ENCODE results near the gene C1orf198. TPM values are rescaled to one million over a fixed set of nuclear protein-coding genes. Genes with fewer than 3 reads are reported as not detected.

Gene C1orf198
- polyA plus RNA-seq, 1 of the 3 experiments (the other 2 are of a cell fraction) = 12.3 TPM

DNA sequence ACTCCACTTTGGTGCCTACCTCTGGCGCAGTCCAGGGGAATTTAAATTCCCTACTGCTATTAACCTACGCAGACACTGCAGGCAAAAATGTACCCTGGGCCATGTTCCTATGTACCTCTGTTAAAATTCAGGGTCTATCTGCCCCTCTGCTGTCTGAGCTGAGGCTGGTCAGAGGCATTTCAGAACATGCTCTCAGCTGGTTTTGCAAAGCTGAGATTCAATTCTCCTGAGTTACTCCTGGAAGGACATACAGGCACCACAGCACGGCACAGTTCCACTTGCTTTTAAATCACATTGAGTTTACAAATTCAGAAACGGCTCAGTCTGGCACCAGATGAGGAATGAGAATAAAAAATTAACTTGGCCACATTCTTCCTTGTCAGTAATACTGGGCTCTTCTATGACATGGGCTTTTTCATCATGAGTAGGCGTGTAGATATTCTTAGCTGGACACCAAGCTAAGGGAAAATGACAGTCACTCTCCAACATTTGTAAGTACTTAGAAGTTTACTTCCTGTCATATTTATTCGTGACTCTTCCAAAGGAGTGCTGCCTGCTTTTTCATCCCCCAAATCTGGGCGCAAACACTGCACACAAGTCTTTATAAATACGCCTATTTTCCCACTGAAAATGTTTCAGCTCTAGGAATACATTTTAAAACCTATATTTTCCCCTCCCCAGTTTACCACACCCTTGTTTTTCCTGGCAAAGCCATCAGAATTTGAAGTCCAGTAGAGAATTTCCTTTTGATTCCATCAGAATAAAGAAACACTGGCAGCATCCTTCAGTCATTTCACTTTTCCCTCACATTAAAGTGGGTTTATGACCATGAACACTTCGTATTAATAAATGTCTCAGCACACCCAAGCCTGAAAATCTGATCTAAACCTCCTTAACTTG is 1.9 kb downstream of the C1orf198 start:
- Histone ChIP-seq H3K4me1 (ENCODE audit: control insufficient read depth in 1 of 2, insufficient read depth in 2 of 2, low read depth in 1 of 2, low read length in 1 of 2) (peaks cover 21 to 22% of the 10 kb centered on the region in 2 experiments), H3K27ac (ENCODE audit: low read depth in 2 of 2, low read length in 1 of 2) (peak overlapping the region; percentile 28 to 34; a peak in 2 of 4 replicates), H3K9me3 (no peaks in the 10 kb centered on the region), H3K79me2 (ENCODE audit: insufficient read depth) (peaks cover 62% of the 10 kb centered on the region), H3K9ac (peak overlapping the region; percentile 81; the same call in 1 of the 2 replicates), H2AFZ (ENCODE audit: low read depth) (no peak overlapping the region), H4K20me1 (ENCODE audit: insufficient read depth) (peaks cover 13% of the 10 kb centered on the region), H3K9me2 (no peaks in the 10 kb centered on the region), H3K4me3 (ENCODE audit: low read depth in 2 of 2, low read length in 1 of 2) (peak overlapping the region; percentile 66 to 91; a peak in 3 of 4 replicates), H3F3A (replicated peaks; ENCODE audit: insufficient read depth) (peaks cover 13% of the 10 kb centered on the region), H3K36me3 (replicated peaks in 1 of 2; ENCODE audit: control insufficient read depth in 1 of 2, insufficient read depth in 2 of 2, low read length in 1 of 2) (peaks cover 0 to 14% of the 10 kb centered on the region in 2 experiments), H3K4me2 (peak overlapping the region; percentile 96), H3K27me3 (ENCODE audit: insufficient read depth) (no peaks in the 10 kb centered on the region)
- TF ChIP-seq RAD21 (IDR thresholded peaks at IDR 0.05; ENCODE audit: low read length) (no peak), JUND (IDR thresholded peaks at IDR 0.05) (no peak), NRF1 (IDR thresholded peaks at IDR 0.05; ENCODE audit: low read depth, low read length) (no peak), EP300 (IDR thresholded peaks at IDR 0.05; ENCODE audit: borderline replicate concordance in 1 of 2, low read depth in 1 of 2, low read length in 1 of 2) (no peak), TCF12 (IDR thresholded peaks at IDR 0.05) (no peak), FOXJ3 (CRISPR knock-in tag; IDR thresholded peaks at IDR 0.05) (no peak)
- TF ChIP-seq, protein P1, sequence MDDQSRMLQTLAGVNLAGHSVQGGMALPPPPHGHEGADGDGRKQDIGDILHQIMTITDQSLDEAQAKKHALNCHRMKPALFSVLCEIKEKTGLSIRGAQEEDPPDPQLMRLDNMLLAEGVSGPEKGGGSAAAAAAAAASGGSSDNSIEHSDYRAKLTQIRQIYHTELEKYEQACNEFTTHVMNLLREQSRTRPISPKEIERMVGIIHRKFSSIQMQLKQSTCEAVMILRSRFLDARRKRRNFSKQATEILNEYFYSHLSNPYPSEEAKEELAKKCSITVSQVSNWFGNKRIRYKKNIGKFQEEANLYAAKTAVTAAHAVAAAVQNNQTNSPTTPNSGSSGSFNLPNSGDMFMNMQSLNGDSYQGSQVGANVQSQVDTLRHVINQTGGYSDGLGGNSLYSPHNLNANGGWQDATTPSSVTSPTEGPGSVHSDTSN (IDR thresholded peaks at IDR 0.05) = no peak
- TF ChIP-seq, protein P2, sequence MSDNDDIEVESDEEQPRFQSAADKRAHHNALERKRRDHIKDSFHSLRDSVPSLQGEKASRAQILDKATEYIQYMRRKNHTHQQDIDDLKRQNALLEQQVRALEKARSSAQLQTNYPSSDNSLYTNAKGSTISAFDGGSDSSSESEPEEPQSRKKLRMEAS (IDR thresholded peaks at IDR 0.05; ENCODE audit: low read depth) = no peak
- ChIA-PET POLR2A (interaction anchor here (0.9 to 1.0 kb wide), 2 partner anchors 18 to 32 kb away, joined by 3 read pairs; no protein-coding TSS in a partner anchor), CTCF (interaction anchor here (0.7 kb wide), 1 partner anchor 344 kb away, joined by 3 read pairs; no protein-coding TSS in a partner anchor)
- DNase-seq = no peak
- WGBS (ENCODE audit: low lambda C conversion rate) = 70% methylated on average over 9 of the region's 9 CpGs

DNA sequence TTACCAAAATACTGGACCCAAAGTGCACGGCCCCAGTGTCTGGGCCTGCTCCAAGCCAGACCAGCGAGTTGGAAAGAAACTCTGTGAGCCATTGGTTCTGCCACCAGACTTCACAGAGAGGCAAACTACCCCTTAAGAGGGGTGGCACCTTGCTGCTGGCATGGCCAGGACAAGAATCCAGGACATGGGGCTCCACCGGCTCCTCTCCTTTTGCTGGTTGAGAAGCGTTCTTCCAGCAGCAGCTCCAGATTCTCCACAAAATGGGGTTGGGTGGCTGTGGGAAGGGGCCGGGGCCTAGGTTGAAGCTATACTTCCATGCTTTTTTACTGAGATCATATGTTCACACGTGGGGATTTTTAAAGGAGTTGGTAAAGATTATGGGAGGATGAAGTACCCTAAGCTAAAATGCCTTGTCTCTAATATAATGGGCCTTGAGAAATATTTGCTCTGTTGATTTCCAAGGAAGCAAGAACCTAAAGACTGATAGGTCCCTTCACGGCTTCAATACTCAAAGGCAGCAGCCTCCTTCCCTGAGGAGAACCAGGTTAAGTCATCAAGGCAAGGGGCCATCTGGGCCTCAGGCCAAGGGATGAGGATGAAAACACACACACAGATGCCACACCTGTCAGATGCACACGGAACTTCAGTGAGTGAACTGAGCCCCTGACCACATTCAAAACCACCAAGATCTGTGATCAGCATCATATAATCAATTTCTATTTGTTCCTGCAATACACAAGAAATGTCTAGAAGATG is 3.1 kb downstream of the C1orf198 start:
- Histone ChIP-seq H4K20me1 (ENCODE audit: insufficient read depth) (peaks cover 16% of the 10 kb centered on the region), H2AFZ (ENCODE audit: low read depth) (no peak overlapping the region), H3F3A (replicated peaks; ENCODE audit: insufficient read depth) (peaks cover 13% of the 10 kb centered on the region), H3K79me2 (ENCODE audit: insufficient read depth) (peaks cover 74% of the 10 kb centered on the region), H3K27me3 (ENCODE audit: insufficient read depth) (no peaks in the 10 kb centered on the region), H3K9ac (no peak overlapping the region), H3K4me2 (peak overlapping the region; percentile 96; the same call in 1 of the 2 replicates), H3K27ac (ENCODE audit: low read depth in 2 of 2, low read length in 1 of 2) (no peak overlapping the region), H3K9me2 (no peaks in the 10 kb centered on the region), H3K9me3 (no peaks in the 10 kb centered on the region), H3K4me1 (ENCODE audit: control insufficient read depth in 1 of 2, insufficient read depth in 2 of 2, low read depth in 1 of 2, low read length in 1 of 2) (peaks cover 21 to 22% of the 10 kb centered on the region in 2 experiments), H3K4me3 (ENCODE audit: low read depth in 2 of 2, low read length in 1 of 2) (no peak overlapping the region), H3K36me3 (replicated peaks in 1 of 2; ENCODE audit: control insufficient read depth in 1 of 2, insufficient read depth in 2 of 2, low read length in 1 of 2) (peaks cover 0 to 17% of the 10 kb centered on the region in 2 experiments)
- 91% methylated on average over 6 of the region's 8 CpGs for WGBS (ENCODE audit: low lambda C conversion rate)
- ChIA-PET POLR2A (no interaction called here), CTCF (no interaction called here)
- no peak for DNase-seq
- TF ChIP-seq, protein P3, sequence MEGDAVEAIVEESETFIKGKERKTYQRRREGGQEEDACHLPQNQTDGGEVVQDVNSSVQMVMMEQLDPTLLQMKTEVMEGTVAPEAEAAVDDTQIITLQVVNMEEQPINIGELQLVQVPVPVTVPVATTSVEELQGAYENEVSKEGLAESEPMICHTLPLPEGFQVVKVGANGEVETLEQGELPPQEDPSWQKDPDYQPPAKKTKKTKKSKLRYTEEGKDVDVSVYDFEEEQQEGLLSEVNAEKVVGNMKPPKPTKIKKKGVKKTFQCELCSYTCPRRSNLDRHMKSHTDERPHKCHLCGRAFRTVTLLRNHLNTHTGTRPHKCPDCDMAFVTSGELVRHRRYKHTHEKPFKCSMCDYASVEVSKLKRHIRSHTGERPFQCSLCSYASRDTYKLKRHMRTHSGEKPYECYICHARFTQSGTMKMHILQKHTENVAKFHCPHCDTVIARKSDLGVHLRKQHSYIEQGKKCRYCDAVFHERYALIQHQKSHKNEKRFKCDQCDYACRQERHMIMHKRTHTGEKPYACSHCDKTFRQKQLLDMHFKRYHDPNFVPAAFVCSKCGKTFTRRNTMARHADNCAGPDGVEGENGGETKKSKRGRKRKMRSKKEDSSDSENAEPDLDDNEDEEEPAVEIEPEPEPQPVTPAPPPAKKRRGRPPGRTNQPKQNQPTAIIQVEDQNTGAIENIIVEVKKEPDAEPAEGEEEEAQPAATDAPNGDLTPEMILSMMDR (IDR thresholded peaks at IDR 0.05) = no peak
- no peak for TF ChIP-seq ELF1 (IDR thresholded peaks at IDR 0.05)
- TF ChIP-seq EZH2phosphoT487 (IDR thresholded peaks at IDR 0.05; ENCODE audit: borderline replicate concordance, low read depth) = no peak
- TF ChIP-seq EP300 (IDR thresholded peaks at IDR 0.05; ENCODE audit: borderline replicate concordance in 1 of 2, low read depth in 1 of 2, low read length in 1 of 2) = no peak
- no peak for TF ChIP-seq FOXJ3 (CRISPR knock-in tag; IDR thresholded peaks at IDR 0.05)
- no peak for TF ChIP-seq SMC3 (IDR thresholded peaks at IDR 0.05; ENCODE audit: low read depth, low read length)
- no peak for TF ChIP-seq POLR2AphosphoS5 (IDR thresholded peaks at IDR 0.05; ENCODE audit: low read depth, low read length)
- TF ChIP-seq NRF1 (IDR thresholded peaks at IDR 0.05; ENCODE audit: low read depth, low read length) = no peak
- TF ChIP-seq, protein P1 (IDR thresholded peaks at IDR 0.05) = no peak
- no peak for TF ChIP-seq TAF1 (IDR thresholded peaks at IDR 0.05; ENCODE audit: borderline replicate concordance, low read depth, low read length)
- TF ChIP-seq YY1 (IDR thresholded peaks at IDR 0.05; ENCODE audit: low read depth) = no peak
- no peak for TF ChIP-seq NFIC (IDR thresholded peaks at IDR 0.05; ENCODE audit: borderline replicate concordance)
- no peak for TF ChIP-seq RXRA (IDR thresholded peaks at IDR 0.05; ENCODE audit: borderline replicate concordance, low read depth)
- TF ChIP-seq, protein P4, sequence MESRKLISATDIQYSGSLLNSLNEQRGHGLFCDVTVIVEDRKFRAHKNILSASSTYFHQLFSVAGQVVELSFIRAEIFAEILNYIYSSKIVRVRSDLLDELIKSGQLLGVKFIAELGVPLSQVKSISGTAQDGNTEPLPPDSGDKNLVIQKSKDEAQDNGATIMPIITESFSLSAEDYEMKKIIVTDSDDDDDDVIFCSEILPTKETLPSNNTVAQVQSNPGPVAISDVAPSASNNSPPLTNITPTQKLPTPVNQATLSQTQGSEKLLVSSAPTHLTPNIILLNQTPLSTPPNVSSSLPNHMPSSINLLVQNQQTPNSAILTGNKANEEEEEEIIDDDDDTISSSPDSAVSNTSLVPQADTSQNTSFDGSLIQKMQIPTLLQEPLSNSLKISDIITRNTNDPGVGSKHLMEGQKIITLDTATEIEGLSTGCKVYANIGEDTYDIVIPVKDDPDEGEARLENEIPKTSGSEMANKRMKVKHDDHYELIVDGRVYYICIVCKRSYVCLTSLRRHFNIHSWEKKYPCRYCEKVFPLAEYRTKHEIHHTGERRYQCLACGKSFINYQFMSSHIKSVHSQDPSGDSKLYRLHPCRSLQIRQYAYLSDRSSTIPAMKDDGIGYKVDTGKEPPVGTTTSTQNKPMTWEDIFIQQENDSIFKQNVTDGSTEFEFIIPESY (IDR thresholded peaks at IDR 0.05; ENCODE audit: borderline replicate concordance, low read depth) = no peak
